Measurements from ENCODE around the gene C1QTNF9B.
A peak's percentile ranks its signal among the peaks of the same experiment; 100 is the strongest.
"Not testable (repeated sequence)": the region's sequence is repeated elsewhere in the genome, so short reads cannot be mapped to it uniquely, and the experiment has no call there.

C1QTNF9B gene

GRCh38 chr13:23889615-23890607 lies 7.4 kb downstream of the C1QTNF9B start:
- peak; percentile 23 for DNase-seq

GRCh38 chr13:23888658-23889614 lies 8.4 kb downstream of the C1QTNF9B start, which contains the start of gene MIPEP:
Gene MIPEP (minus strand): TSS chr13:23889400. CDS start chr13:23889320, 80 bp downstream.
- DNase-seq = peak; percentile 97

DNA sequence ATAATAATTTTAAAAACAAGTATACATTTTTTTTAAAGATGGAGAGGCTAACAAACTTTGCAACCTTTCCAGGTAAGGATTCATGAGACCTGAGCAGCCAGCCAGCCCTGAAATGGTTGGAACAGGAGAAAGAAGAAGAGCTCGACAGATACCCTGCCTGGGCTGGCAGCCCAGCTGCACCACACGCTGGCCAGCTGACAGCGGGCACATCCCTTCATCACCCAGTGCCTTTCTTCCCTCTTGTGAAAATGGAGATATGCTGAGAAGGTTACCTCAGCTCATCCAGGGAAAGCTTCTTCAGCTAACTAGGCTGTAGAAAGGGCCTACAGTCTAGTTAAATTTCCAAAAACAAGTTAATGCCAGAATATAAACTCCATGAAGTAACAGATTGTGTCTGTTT lies 12.9 kb downstream of the C1QTNF9B start:
- DNase-seq = not testable (repeated sequence)

DNA sequence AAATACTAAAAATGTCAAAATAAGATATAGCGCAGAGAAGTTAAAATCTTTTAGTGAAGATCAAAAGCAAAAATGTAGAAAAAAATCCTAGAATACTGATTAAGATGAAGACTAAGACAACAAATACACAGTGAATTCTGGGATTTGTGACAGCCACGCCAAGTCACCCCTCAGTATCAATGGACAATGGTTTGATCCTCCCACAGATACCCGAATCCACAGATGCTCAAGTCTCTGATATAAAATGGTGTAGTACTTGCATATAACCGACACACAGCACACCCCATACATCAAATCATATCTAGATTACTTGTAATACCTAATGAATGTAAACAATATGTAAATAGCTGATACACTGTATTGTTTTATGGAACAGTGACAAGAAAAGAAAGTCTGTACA lies 14.0 kb downstream of the C1QTNF9B start:
- no peak for DNase-seq

GRCh38 chr13:23881402-23881800 lies 15.9 kb downstream of the C1QTNF9B start:
- DNase-seq = not testable (repeated sequence)

GRCh38 chr13:23880493-23881401 lies 16.6 kb downstream of the C1QTNF9B start:
- DNase-seq = not testable (repeated sequence)

DNA sequence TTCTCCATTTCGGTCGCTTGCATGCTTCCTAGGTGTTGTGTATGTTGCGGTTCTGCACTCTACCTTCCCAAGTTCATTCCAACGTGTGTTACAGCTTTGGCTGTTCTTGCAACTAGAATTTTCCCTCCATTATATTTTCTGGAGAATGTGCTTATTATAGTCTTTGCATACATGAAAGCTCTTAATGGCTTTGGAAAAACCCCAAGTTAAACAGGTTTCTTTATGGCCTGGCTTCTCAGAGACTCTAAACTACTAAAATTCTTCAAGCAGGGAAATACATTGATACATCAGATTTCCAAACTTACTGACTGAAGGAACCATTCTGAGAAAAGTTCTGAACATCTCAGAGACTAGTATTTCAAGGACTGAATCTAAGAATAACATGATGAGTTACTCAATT lies 20.0 kb downstream of the C1QTNF9B start:
- DNase-seq = no peak

DNA sequence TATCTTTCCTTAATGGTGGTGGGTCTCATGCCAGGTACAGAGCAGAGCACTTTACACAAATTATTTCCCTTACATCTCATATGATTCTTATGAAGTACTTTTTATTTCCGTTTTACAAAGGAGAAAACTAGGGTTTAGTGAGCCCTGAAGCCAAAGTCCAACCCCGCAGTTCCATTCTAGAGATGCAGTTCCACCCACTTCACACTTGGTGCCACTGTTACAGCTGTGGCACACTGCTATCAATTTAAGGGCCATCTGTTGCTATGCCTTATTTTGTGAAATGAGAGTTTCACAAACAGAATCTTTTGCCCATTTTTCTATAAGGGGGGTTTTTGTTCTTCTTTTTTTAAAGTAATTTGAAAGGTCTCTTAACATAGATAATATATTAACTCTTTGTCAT lies 21.0 kb downstream of the C1QTNF9B start:
- DNase-seq = no peak

- peak; percentile 22 for DNase-seq
Observed at GRCh38 chr13:23871616-23872220, 25.6 kb downstream of the C1QTNF9B start.

DNA sequence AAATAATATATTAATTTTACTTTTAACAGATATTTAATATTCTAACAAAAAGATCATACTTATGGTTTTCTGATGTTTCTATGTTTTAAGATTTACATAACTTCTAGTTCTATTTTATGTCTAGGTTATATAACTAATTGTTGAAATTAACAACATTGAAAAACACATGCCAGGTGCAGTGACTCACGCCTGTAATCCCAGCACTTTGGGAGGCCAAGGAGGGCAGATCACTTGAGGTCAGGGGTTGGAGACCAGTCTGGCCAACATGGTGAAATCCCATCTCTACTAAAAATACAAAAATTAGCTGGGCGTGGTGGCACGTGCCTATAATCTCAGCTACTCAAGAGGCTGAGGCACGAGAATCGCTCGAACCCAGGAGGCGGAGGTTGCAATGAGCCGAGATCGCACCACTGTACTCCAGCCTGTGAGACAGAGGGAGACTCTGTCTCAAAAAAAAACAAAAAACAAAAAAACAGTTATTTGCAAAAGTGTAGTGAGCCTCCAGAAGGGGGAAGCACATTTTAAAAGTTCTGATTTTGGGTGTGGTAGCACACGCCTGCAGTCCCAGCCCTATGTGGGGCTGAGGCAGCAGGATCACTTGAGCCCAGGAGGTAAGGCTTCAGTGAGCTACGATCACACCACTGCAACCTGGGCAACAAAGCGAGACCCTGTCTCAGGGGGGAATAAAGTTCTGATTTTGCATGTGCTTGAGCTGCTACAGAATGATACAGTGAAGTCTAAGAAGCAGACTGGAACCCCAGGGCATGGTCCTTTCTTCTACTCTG lies 26.8 kb downstream of the C1QTNF9B start:
- no peak for DNase-seq

DNA sequence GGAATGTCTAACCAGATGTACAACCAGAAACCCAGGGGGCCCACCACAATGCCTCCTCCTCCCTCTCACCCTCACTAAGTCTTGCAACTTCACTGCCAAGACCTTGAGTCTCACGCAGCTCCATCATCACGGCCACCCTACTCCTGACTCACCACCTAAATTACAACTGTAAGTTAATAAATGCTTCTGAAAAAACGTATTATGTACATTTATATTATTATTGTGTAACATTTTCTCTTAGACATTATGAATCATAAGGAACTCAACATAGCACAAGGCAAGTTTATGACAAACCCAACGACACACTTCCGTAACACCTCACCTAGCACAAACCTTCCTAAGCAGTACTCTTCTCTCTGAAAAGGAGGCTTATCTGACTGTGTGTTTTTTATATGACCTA lies 28.8 kb downstream of the C1QTNF9B start:
- DNase-seq = no peak

GRCh38 chr13:23867027-23867491 lies 30.2 kb downstream of the C1QTNF9B start:
- DNase-seq = no peak

DNA sequence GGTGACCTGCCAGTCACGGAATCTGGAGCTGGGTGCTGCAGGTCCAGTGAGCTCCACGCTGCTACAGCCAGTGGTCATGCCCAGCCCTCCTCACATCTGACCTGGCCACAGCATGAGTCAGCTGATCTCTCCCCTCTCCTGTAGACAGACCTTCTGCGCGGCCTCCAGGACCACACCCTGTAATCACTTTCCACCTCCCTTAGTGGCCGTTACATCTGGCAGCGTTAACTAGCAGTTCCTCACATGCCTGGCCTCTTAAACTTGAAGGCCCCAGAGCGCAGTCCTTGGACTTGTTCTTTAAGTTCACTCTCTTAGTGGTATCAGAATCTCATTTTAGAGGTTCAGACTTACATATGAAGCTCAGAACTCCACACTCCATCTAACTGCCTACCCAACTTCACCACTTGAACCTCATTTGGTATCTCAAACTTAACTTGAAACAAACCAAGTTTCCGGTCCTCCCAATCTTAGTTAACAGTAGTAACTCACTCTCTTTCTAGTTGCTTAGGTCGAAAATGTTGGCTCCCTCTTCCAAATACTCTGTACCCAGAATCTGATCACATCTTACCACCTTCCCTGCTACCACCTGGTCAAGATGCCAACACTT lies 30.8 kb downstream of the C1QTNF9B start:
- no peak for DNase-seq

- no peak for DNase-seq
Observed at GRCh38 chr13:23865906-23866305, 31.4 kb downstream of the C1QTNF9B start.

- DNase-seq = no peak
Observed at GRCh38 chr13:23865026-23865425, 32.3 kb downstream of the C1QTNF9B start.

GRCh38 chr13:23861310-23861709 lies 36.0 kb downstream of the C1QTNF9B start:
- no peak for DNase-seq

DNA sequence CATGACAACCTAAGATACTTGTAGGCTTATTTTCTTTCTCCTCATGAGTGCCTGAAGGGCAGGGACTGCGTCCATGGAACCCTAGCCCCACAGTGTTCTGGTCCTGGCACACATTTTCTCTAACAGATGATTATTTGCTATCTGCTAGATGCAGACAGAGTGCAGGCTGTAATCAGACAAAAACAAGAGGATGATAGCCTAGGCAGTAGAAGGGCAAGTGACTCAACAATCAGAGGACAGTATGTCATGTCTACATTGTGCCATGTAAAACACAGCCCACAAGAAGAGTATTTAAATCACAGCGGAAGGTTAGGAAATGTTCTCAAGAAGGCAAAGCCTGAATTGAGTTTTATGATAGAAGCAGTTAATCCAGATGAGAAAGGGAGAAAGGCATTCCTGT lies 37.4 kb downstream of the C1QTNF9B start:
- DNase-seq = no peak

DNA sequence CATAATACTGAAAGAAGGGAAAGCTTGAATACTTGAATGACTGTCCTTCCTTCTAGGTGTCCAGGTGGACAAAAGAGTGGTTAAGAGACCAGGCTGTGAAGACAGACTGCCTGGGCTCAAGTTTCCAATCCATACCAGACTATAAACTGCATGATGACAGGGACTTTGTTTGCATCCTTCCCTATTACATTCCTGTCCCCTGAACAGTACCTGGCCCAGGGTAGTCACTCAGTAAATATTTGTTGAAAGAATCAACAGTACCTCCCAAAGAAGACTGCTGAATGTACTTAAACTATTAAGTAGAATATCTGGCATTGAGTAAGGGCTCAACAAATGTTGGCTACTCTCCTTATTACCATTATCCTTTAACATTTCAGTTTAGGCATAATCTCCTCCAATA lies 37.8 kb downstream of the C1QTNF9B start:
- no peak for DNase-seq

- DNase-seq = no peak
Observed at GRCh38 chr13:23858546-23858945, 38.8 kb downstream of the C1QTNF9B start.

Measured in retina (tissue), 1 donor.